Measurements from ENCODE around the gene POLR2J2.
A peak's percentile ranks its signal among the peaks of the same experiment; 100 is the strongest.
"Not testable (repeated sequence)": the region's sequence is repeated elsewhere in the genome, so short reads cannot be mapped to it uniquely, and the experiment has no call there.

The POLR2J2 gene

GRCh38 chr7:102671166-102671955 is at the start of gene POLR2J2:
Gene POLR2J2, minus strand, starts transcription at chr7:102671663. Its CDS starts 62 bp downstream, at chr7:102671601.
- peak; percentile 77 for ATAC-seq (replicated peaks; ENCODE audit: extremely low read depth, poor library complexity, severe bottlenecking)
- DNase-seq (ENCODE audit: low spot score in 2 of 2): peak; percentile 23 to 88
- Mint-ChIP-seq H3K4me3 (peak within 1 kb of the TSS; percentile 75), H3K27ac (ENCODE audit: low read depth) (peak within 1 kb of the TSS; percentile 81)
- not testable (repeated sequence) for H3K36me3 Mint-ChIP-seq (ENCODE audit: insufficient read depth); H3K9me3 Mint-ChIP-seq; H3K27me3 Mint-ChIP-seq; H3K4me1 Mint-ChIP-seq

GRCh38 chr7:102718491-102718890 is 47.0 kb upstream of the POLR2J2 start:
- H3K36me3 Mint-ChIP-seq (ENCODE audit: insufficient read depth); H3K9me3 Mint-ChIP-seq; H3K4me3 Mint-ChIP-seq; H3K4me1 Mint-ChIP-seq; H3K27ac Mint-ChIP-seq (ENCODE audit: low read depth); DNase-seq (ENCODE audit: low spot score in 2 of 2); ATAC-seq (replicated peaks; ENCODE audit: extremely low read depth, poor library complexity, severe bottlenecking): not testable (repeated sequence)
- peaks cover 17% of the 10 kb centered on the region for H3K27me3 Mint-ChIP-seq

- not testable (repeated sequence) for H3K9me3 Mint-ChIP-seq; H3K27ac Mint-ChIP-seq (ENCODE audit: low read depth); H3K27me3 Mint-ChIP-seq; DNase-seq (ENCODE audit: low spot score in 2 of 2); H3K4me3 Mint-ChIP-seq; H3K36me3 Mint-ChIP-seq (ENCODE audit: insufficient read depth)
- peak; percentile 69 for ATAC-seq (replicated peaks; ENCODE audit: extremely low read depth, poor library complexity, severe bottlenecking)
- H3K4me1 Mint-ChIP-seq: peaks cover 14% of the 10 kb centered on the region
Measured at GRCh38 chr7:102715718-102716117, 44.3 kb upstream of the POLR2J2 start.

GRCh38 chr7:102714774-102715522 is 43.5 kb upstream of the POLR2J2 start:
- peaks cover 14% of the 10 kb centered on the region for H3K4me1 Mint-ChIP-seq
- ATAC-seq (replicated peaks; ENCODE audit: extremely low read depth, poor library complexity, severe bottlenecking); H3K27ac Mint-ChIP-seq (ENCODE audit: low read depth); H3K9me3 Mint-ChIP-seq; H3K27me3 Mint-ChIP-seq; H3K4me3 Mint-ChIP-seq; DNase-seq (ENCODE audit: low spot score in 2 of 2); H3K36me3 Mint-ChIP-seq (ENCODE audit: insufficient read depth): not testable (repeated sequence)

- peak; percentile 41 for ATAC-seq (replicated peaks; ENCODE audit: extremely low read depth, poor library complexity, severe bottlenecking)
- H3K4me3 Mint-ChIP-seq; H3K27ac Mint-ChIP-seq (ENCODE audit: low read depth); H3K27me3 Mint-ChIP-seq; DNase-seq (ENCODE audit: low spot score in 2 of 2); H3K9me3 Mint-ChIP-seq; H3K36me3 Mint-ChIP-seq (ENCODE audit: insufficient read depth): not testable (repeated sequence)
- H3K4me1 Mint-ChIP-seq: peaks cover 14% of the 10 kb centered on the region
Measured at GRCh38 chr7:102713691-102714080, 42.2 kb upstream of the POLR2J2 start.

- peak overlapping the region; percentile 57 for H3K27ac Mint-ChIP-seq (ENCODE audit: low read depth)
- H3K4me1 Mint-ChIP-seq: peaks cover 14% of the 10 kb centered on the region
- DNase-seq (ENCODE audit: low spot score in 2 of 2) (peak in 1 of 2 donors; percentile 19), ATAC-seq (replicated peaks; ENCODE audit: extremely low read depth, poor library complexity, severe bottlenecking) (peak; percentile 85)
- H3K27me3 Mint-ChIP-seq; H3K36me3 Mint-ChIP-seq (ENCODE audit: insufficient read depth); H3K9me3 Mint-ChIP-seq: not testable (repeated sequence)
- peak overlapping the region; percentile 45 for H3K4me3 Mint-ChIP-seq
Measured at GRCh38 chr7:102713011-102713690, 41.7 kb upstream of the POLR2J2 start.

- ATAC-seq (replicated peaks; ENCODE audit: extremely low read depth, poor library complexity, severe bottlenecking); H3K4me3 Mint-ChIP-seq; DNase-seq (ENCODE audit: low spot score in 2 of 2); H3K27ac Mint-ChIP-seq (ENCODE audit: low read depth); H3K36me3 Mint-ChIP-seq (ENCODE audit: insufficient read depth); H3K4me1 Mint-ChIP-seq; H3K9me3 Mint-ChIP-seq: not testable (repeated sequence)
- peaks cover 19% of the 10 kb centered on the region for H3K27me3 Mint-ChIP-seq
Measured at GRCh38 chr7:102698962-102699750, 27.7 kb upstream of the POLR2J2 start.

- not testable (repeated sequence) for H3K4me1 Mint-ChIP-seq; H3K36me3 Mint-ChIP-seq (ENCODE audit: insufficient read depth); H3K4me3 Mint-ChIP-seq; H3K27ac Mint-ChIP-seq (ENCODE audit: low read depth); DNase-seq (ENCODE audit: low spot score in 2 of 2); ATAC-seq (replicated peaks; ENCODE audit: extremely low read depth, poor library complexity, severe bottlenecking); H3K9me3 Mint-ChIP-seq
- peaks cover 19% of the 10 kb centered on the region for H3K27me3 Mint-ChIP-seq
Measured at GRCh38 chr7:102697642-102698512, 26.4 kb upstream of the POLR2J2 start.

- H3K4me1 Mint-ChIP-seq; DNase-seq (ENCODE audit: low spot score in 2 of 2); H3K4me3 Mint-ChIP-seq; ATAC-seq (replicated peaks; ENCODE audit: extremely low read depth, poor library complexity, severe bottlenecking); H3K36me3 Mint-ChIP-seq (ENCODE audit: insufficient read depth); H3K9me3 Mint-ChIP-seq; H3K27ac Mint-ChIP-seq (ENCODE audit: low read depth): not testable (repeated sequence)
- H3K27me3 Mint-ChIP-seq: peaks cover 19% of the 10 kb centered on the region
Measured at GRCh38 chr7:102696009-102696408, 24.5 kb upstream of the POLR2J2 start.

GRCh38 chr7:102695033-102695552 is 23.6 kb upstream of the POLR2J2 start:
- not testable (repeated sequence) for H3K4me3 Mint-ChIP-seq; H3K9me3 Mint-ChIP-seq; DNase-seq (ENCODE audit: low spot score in 2 of 2); H3K4me1 Mint-ChIP-seq; ATAC-seq (replicated peaks; ENCODE audit: extremely low read depth, poor library complexity, severe bottlenecking); H3K27ac Mint-ChIP-seq (ENCODE audit: low read depth); H3K36me3 Mint-ChIP-seq (ENCODE audit: insufficient read depth)
- peaks cover 15% of the 10 kb centered on the region for H3K27me3 Mint-ChIP-seq

GRCh38 chr7:102694008-102694407 is 22.5 kb upstream of the POLR2J2 start:
- not testable (repeated sequence) for DNase-seq (ENCODE audit: low spot score in 2 of 2); H3K4me1 Mint-ChIP-seq; H3K27me3 Mint-ChIP-seq; H3K36me3 Mint-ChIP-seq (ENCODE audit: insufficient read depth); H3K4me3 Mint-ChIP-seq; ATAC-seq (replicated peaks; ENCODE audit: extremely low read depth, poor library complexity, severe bottlenecking); H3K9me3 Mint-ChIP-seq; H3K27ac Mint-ChIP-seq (ENCODE audit: low read depth)
